Activated naive CD4-positive, alpha-beta T cell treated with anti-CD3 and anti-CD28 coated beads, Interleukin-2, amount 50 U/mL, for 16 hours (primary cell): ENCODE data around the gene SFMBT2.
A peak's percentile ranks its signal among the peaks of the same experiment; 100 is the strongest.

ENCODE experiments used
- DNase-seq: peaks from one replicate; pipeline ENCODE4 v3.0.0-alpha.2; 2020

SFMBT2 gene

GRCh38 chr10:7121154-7121797 lies 289.6 kb downstream of the SFMBT2 start:
- peak; percentile 66 for DNase-seq

GRCh38 chr10:7119325-7120015 lies 291.4 kb downstream of the SFMBT2 start:
- DNase-seq, result no peak

DNA sequence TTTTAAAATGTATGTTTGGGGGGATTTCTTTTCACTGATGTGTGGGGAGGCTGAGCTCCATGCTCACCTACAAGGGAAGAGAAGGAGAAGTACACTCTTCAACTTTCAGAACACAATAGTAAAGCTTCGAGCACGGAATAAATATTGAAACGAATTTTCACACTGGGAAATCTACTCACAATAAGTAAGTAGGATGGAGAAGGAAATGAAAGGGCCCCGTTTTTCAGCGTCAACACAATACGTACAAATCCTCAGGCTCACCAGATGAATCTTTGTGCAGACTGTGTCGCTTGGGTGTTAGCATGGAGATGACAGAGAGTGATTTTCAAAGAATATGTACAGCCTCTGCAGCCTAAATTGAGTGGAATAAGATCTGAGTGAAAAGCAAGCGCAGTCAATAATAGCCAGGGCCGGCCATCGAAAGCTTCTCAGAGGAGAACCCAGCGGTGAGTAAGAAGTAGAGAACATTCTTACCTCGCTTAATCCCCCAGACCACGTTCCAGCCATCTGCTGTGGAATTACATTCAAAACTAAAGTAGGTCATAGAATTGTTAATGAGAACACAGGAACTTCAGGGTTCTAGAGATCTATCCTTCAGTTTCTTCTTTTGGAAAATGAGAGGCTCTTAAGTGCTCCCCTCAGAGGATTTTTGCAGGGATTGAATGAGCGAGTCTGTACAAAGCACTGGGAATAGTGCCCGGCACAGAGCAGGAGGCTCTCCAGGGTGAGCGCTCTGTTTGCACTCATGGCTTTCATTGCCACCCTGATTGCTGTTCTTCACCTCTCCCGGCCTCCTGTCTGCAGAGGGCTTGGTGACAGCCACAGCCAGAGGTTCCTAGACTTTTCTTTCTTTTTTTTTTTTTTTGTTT lies 292.8 kb downstream of the SFMBT2 start:
- DNase-seq, result no peak

DNA sequence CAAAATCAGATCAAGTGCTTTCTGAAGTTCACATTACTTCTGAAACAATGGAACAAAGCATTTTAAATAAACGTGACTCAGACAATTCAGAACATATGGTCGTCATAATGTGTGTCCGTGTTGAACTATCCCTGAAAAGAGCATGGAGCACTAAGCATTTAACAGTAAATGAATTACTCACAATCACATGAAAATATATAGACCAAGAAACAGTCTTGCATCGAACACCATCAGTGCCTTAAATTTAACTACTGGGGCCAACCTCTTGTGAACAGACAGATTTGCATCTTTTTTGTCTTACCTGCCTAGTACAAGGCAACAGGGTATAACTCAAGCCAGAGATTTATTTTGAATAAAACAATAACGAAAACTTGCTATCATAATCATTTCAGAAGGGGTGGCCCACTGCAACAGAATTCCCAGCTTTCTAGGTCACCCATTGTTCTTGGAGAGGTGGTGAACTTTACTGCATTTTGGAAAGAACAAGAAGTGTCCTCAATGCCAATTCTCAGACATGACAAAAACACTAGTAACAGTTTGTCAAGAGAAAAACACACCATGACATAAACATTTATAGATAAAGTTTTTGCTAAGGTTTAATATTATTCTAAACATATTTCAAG lies 293.5 kb downstream of the SFMBT2 start:
- no peak for DNase-seq

- DNase-seq, result no peak
Measured at GRCh38 chr10:7111561-7111960, 299.3 kb downstream of the SFMBT2 start.

DNA sequence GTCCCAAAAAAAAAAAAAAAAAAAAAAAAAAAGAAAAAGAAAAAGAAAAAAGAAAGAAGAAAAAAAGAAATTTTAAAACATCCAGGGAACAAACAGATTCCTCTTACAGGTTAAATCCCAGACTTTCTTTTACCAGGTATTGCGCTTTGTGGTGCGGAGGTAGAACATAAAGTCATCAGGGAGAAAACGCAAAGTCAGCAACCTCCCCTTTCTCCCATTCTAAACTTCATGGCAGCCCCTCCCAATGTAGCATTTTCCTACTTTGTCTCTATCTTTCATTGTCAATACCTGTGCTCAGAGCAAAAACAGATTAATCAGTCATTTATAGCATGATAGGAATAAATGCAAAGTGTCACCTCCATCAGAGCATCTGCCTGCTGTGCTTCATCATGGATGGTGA lies 299.7 kb downstream of the SFMBT2 start:
- DNase-seq, result no peak
